Endothelial cell of umbilical vein (primary cell): ENCODE data around the gene TAT. TPM values are rescaled to one million over a fixed set of nuclear protein-coding genes. Genes with fewer than 3 reads are reported as not detected.

Experiments used
- BruUV-seq: library from RNA; stranded (reverse); fragments of 400-500 nt; replicated peaks from 2 replicates; lab custom pipeline; 2021; lab: Mats Ljungman, UMichigan
- CTCF ChIA-PET: fragments of 300-600, 350-600 bp; sonication (Branson Sonifier 250); formaldehyde crosslinking; loops from one replicate; lab custom pipeline; 2021; ENCODE audit warnings: antibody characterized with exemption, inconsistent platforms; lab: Charles Lee
- POLR2A ChIA-PET: fragments of 300-600, 350-600 bp; sonication (Branson Sonifier 250); formaldehyde crosslinking; loops from one replicate; lab custom pipeline; 2021; ENCODE audit warnings: antibody characterized with exemption, inconsistent platforms; lab: Charles Lee
- DNase-seq: peaks from one replicate; pipeline ENCODE4 v3.0.0-alpha.2; 2011; ENCODE audit warnings: low read depth, low spot score
- FAIRE-seq: peaks from 2 replicates; lab custom pipeline; 2011; peaks lifted over from hg19 to GRCh38; lab: Jason Lieb, UNC
- H2AFZ ChIP-seq: 2 replicates; pipeline ENCODE4 v1.6.0; 2012; ENCODE audit warnings: low read depth, low read length, control low read depth, inconsistent platforms
- H3K27ac ChIP-seq: 2 replicates; pipeline ENCODE4 v1.5.1; 2011; ENCODE audit warnings: low read depth, mild to moderate bottlenecking, control low read depth, low read length, moderate library complexity; ENCODE audit not compliant: insufficient read depth
- H3K27me3 ChIP-seq, 2 experiments: 2 replicates each; pipeline versions ENCODE4 v1.6.0 to v1.6.1; 2011; ENCODE audit warnings: low read length in 2 of 2, mixed read lengths in 1 of 2; ENCODE audit not compliant: control insufficient read depth in 2 of 2, insufficient read depth in 2 of 2
- H3K36me3 ChIP-seq, 2 experiments: 2 replicates in 1 of 2; 3 replicates in 1 of 2; pipeline ENCODE4 v1.5.1; 2011; ENCODE audit warnings: low read length in 2 of 2, mild to moderate bottlenecking in 1 of 2, moderate library complexity in 1 of 2; ENCODE audit not compliant: control insufficient read depth in 2 of 2, insufficient read depth in 2 of 2; ENCODE audit errors: extremely low read depth in 1 of 2
- H3K4me1 ChIP-seq: 3 replicates; pipeline ENCODE4 v1.5.1; 2011; ENCODE audit warnings: mild to moderate bottlenecking, low read length; ENCODE audit not compliant: control insufficient read depth, insufficient read depth; ENCODE audit errors: extremely low read depth
- H3K4me2 ChIP-seq: 2 replicates; pipeline ENCODE4 v1.6.1; 2011; ENCODE audit warnings: low read length, control low read depth, mixed read lengths; ENCODE audit not compliant: insufficient read depth
- H3K4me3 ChIP-seq, 3 experiments: fragments of 200-600 bp in 1 of 3; sonication (generic), shearing (Covaris generic) in 1 of 3; replicated peaks in 1 of 3; 2 replicates each; pipeline ENCODE4 v1.5.1; 2011 to 2016; ENCODE audit warnings: control low read depth in 3 of 3, low read length in 3 of 3, mild to moderate bottlenecking in 2 of 3, inconsistent platforms in 1 of 3, low read depth in 1 of 3, moderate library complexity in 1 of 3; ENCODE audit not compliant: insufficient read depth in 1 of 3
- H3K79me2 ChIP-seq: 2 replicates; pipeline ENCODE4 v1.6.0; 2012; ENCODE audit warnings: low read length, inconsistent platforms; ENCODE audit not compliant: control insufficient read depth, insufficient read depth
- H3K9ac ChIP-seq: replicated peaks from 2 replicates; pipeline ENCODE3; 2011; ENCODE audit warnings: low read length, control low read depth; ENCODE audit not compliant: insufficient read depth; ENCODE audit errors: extremely low read depth
- H3K9me1 ChIP-seq: replicated peaks from 3 replicates; pipeline ENCODE4 v1.6.0; 2011; ENCODE audit warnings: mild to moderate bottlenecking, low read length; ENCODE audit not compliant: control insufficient read depth, insufficient read depth; ENCODE audit errors: extremely low read depth
- H3K9me3 ChIP-seq: replicated peaks from 2 replicates; pipeline ENCODE4 v1.5.1; 2012; ENCODE audit warnings: low read length, inconsistent platforms; ENCODE audit not compliant: control insufficient read depth, insufficient read depth
- H4K20me1 ChIP-seq: replicated peaks from 2 replicates; pipeline ENCODE3; 2011; ENCODE audit warnings: mild to moderate bottlenecking, low read length; ENCODE audit not compliant: control insufficient read depth, insufficient read depth; ENCODE audit errors: extremely low read depth
- CTCF ChIP-seq, 2 donors: IDR thresholded peaks; 1 replicate in 1 of 2; 2 replicates in 1 of 2; pipeline ENCODE4 v1.5.1; 2011; ENCODE audit warnings: low read length in 2 of 2, mild to moderate bottlenecking in 2 of 2, moderate library complexity in 2 of 2, control low read depth in 1 of 2, inconsistent platforms in 1 of 2, low read depth in 1 of 2; ENCODE audit not compliant: insufficient read depth in 1 of 2; ENCODE audit errors: extremely low read depth in 1 of 2
- EZH2 ChIP-seq: IDR thresholded peaks from 2 replicates; pipeline ENCODE4 v1.6.1; 2012; ENCODE audit warnings: borderline replicate concordance, low read depth, mild to moderate bottlenecking, moderate library complexity, low read length, inconsistent platforms; ENCODE audit not compliant: severe bottlenecking
- FOS ChIP-seq: IDR thresholded peaks from 2 replicates; pipeline ENCODE4 v1.6.1; 2011; ENCODE audit warnings: mild to moderate bottlenecking, low read length, moderate library complexity, borderline replicate concordance; ENCODE audit not compliant: insufficient read depth
- GATA2 ChIP-seq: IDR thresholded peaks from 2 replicates; pipeline ENCODE4 v1.7.0; 2011; ENCODE audit warnings: low read depth, mild to moderate bottlenecking, moderate library complexity, mixed read lengths, low read length; ENCODE audit not compliant: insufficient read length, insufficient read depth
- JUN ChIP-seq: IDR thresholded peaks from 2 replicates; pipeline ENCODE4 v1.6.1; 2011; ENCODE audit warnings: borderline replicate concordance, low read depth; ENCODE audit not compliant: insufficient read length, insufficient read depth
- MAX ChIP-seq: IDR thresholded peaks from 2 replicates; pipeline ENCODE4 v1.6.1; 2011; ENCODE audit not compliant: insufficient read depth, insufficient read length
- MYC ChIP-seq: IDR thresholded peaks from one replicate; pipeline ENCODE4 v1.6.1; 2011; ENCODE audit warnings: mild to moderate bottlenecking, low read depth, low read length
- POLR2A ChIP-seq: IDR thresholded peaks from 2 replicates; pipeline ENCODE4 v1.6.1; 2012; ENCODE audit warnings: low read depth, mild to moderate bottlenecking, control low read depth, low read length
- POLR2AphosphoS5 ChIP-seq: IDR thresholded peaks from 2 replicates; pipeline ENCODE4 v1.6.1; 2012; ENCODE audit warnings: low read depth, mild to moderate bottlenecking, control low read depth, low read length, moderate library complexity; ENCODE audit not compliant: insufficient read depth
- dilution Hi-C: fragments of 300-500 bp; cut with MboI; formaldehyde crosslinking; loops from one replicate; pipeline ENCODE4 v1.15.0; 2019; ENCODE audit warnings: low sequenced_read_pairs; ENCODE audit not compliant: extremely low pct_ligation_motif_present
- intact Hi-C: fragments of 100-400 bp; cut with micrococcal nuclease; formaldehyde crosslinking; loops from one replicate; pipeline ENCODE4 v1.10.0; 2022
- polyA plus RNA-seq, 4 experiments: library from polyadenylated mRNA; depleted of rRNA in 3 of 4; stranded (reverse) in 3 of 4; unstranded in 1 of 4; fragments of >200 nt; gene quantifications; 2 replicates each; pipeline versions ENCODE4 v1.2.1 to v1.2.3, GENCODE V29; 2011 to 2012; ENCODE audit warnings: missing spikeins in 1 of 4
- total RNA-seq: library from RNA; stranded (reverse); gene quantifications from 2 replicates; pipeline ENCODE4 v1.2.3, GENCODE V29; 2021

The TAT gene
- total and polyA plus RNA-seq, 2 donors (not counting 3 experiments of a cell fraction or from before 2014, with no cell fraction given) = not detected

- H3K79me2 ChIP-seq = no peaks in the 10 kb centered on the region
- no peaks in the 10 kb centered on the region for H3K9me1 ChIP-seq
- DNase-seq = no peak
- TF ChIP-seq JUN (no peak), GATA2 (no peak), FOS (no peak), MAX (no peak), EZH2 (no peak), CTCF (IDR thresholded peaks at IDR 0.05; ENCODE audit: extremely low read depth in 1 of 2, insufficient read depth in 1 of 2, low read depth in 1 of 2, low read length in 2 of 2) (no peak), POLR2AphosphoS5 (no peak), POLR2A (no peak), MYC (no peak)
- H3K9me3 ChIP-seq = no peaks in the 10 kb centered on the region
- H3K36me3 ChIP-seq = no peaks in the 10 kb centered on the region
- no peak overlapping the region for H3K4me3 ChIP-seq
- no peaks in the 10 kb centered on the region for H3K27me3 ChIP-seq
- no peak overlapping the region for H3K4me2 ChIP-seq
- H4K20me1 ChIP-seq = no peaks in the 10 kb centered on the region
- ChIA-PET POLR2A (no interaction called here), CTCF (interaction anchor here (1.4 to 2.5 kb wide), 2 partner anchors 16 to 19 kb away, joined by 4 to 10 read pairs; no protein-coding TSS in a partner anchor)
- no peak for FAIRE-seq
- no TSS peak for BruUV-seq
- intact Hi-C loops = no loop called here
- H2AFZ ChIP-seq = no peak overlapping the region
- dilution Hi-C loops = no loop called here
- no peaks in the 10 kb centered on the region for H3K4me1 ChIP-seq
- H3K27ac ChIP-seq = no peak overlapping the region
- H3K9ac ChIP-seq = no peak overlapping the region
Observed at GRCh38 chr16:71591917-71592316, 15.0 kb upstream of the TAT start.
